ENCODE data around the gene STXBP1.

DNA sequence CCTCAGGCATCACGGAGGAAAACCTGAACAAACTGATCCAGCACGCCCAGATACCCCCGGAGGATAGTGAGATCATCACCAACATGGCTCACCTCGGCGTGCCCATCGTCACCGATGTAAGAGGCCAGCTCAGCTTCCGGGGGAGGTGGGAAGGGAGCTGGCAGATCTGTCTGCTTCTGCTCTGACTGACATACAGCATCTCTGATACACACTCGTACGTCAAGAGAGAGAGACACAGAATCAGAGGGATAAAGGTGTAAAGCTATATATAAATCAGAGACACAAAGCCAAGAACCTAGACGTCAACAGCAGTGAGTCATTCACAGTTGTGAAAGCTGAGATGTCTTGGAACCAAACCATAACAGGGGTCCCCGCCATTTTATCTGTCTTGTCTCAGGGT lies 64.6 kb downstream of the STXBP1 start:
- TF ChIP-seq, protein P1, sequence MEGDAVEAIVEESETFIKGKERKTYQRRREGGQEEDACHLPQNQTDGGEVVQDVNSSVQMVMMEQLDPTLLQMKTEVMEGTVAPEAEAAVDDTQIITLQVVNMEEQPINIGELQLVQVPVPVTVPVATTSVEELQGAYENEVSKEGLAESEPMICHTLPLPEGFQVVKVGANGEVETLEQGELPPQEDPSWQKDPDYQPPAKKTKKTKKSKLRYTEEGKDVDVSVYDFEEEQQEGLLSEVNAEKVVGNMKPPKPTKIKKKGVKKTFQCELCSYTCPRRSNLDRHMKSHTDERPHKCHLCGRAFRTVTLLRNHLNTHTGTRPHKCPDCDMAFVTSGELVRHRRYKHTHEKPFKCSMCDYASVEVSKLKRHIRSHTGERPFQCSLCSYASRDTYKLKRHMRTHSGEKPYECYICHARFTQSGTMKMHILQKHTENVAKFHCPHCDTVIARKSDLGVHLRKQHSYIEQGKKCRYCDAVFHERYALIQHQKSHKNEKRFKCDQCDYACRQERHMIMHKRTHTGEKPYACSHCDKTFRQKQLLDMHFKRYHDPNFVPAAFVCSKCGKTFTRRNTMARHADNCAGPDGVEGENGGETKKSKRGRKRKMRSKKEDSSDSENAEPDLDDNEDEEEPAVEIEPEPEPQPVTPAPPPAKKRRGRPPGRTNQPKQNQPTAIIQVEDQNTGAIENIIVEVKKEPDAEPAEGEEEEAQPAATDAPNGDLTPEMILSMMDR (IDR thresholded peaks at IDR 0.05; ENCODE audit: low read depth, low read length, poor library complexity, severe bottlenecking): no peak
- no peak for TF ChIP-seq EZH2phosphoT487 (IDR thresholded peaks at IDR 0.05; ENCODE audit: borderline replicate concordance, low read length)
